Lung (tissue), 12 donors: ENCODE data around the gene ZNF165. TPM values are rescaled to one million over a fixed set of nuclear protein-coding genes. Genes with fewer than 3 reads are reported as not detected.
A peak's percentile ranks its signal among the peaks of the same experiment; 100 is the strongest.

Source experiments
- ATAC-seq: fragments of 200-7000 bp; cut with Tn5 transposase; one replicate; pipeline ENCODE4 v1.9.1; 2020; ENCODE audit warnings: moderate number of reproducible peaks; ENCODE audit not compliant: insufficient read depth, low FRiP score
- DNase-seq, 3 donors: peaks; one replicate each; pipeline ENCODE4 v3.0.0-alpha.2; 2013 to 2017
- H3K27ac ChIP-seq, 2 donors: one replicate each; pipeline ENCODE4 v1.5.1; 2013; ENCODE audit warnings: mild to moderate bottlenecking in 2 of 2, moderate library complexity in 2 of 2, control low read depth in 1 of 2, inconsistent platforms in 1 of 2, low read depth in 1 of 2, low read length in 1 of 2
- H3K27me3 ChIP-seq, 3 donors: one replicate each; pipeline ENCODE4 v1.5.1; 2013; ENCODE audit warnings: low read length in 2 of 3; ENCODE audit not compliant: control insufficient read depth in 3 of 3, insufficient read depth in 3 of 3
- H3K36me3 ChIP-seq, 4 donors: one replicate each; pipeline ENCODE4 v1.5.1; 2013; ENCODE audit warnings: low read length in 4 of 4, mild to moderate bottlenecking in 1 of 4, moderate library complexity in 1 of 4; ENCODE audit not compliant: control insufficient read depth in 4 of 4, insufficient read depth in 4 of 4
- H3K4me1 ChIP-seq, 5 donors: one replicate each; pipeline ENCODE4 v1.5.1; 2013; ENCODE audit warnings: low read length in 5 of 5, mild to moderate bottlenecking in 2 of 5, moderate library complexity in 1 of 5; ENCODE audit not compliant: control insufficient read depth in 5 of 5, insufficient read depth in 5 of 5
- H3K4me3 ChIP-seq: one replicate; pipeline ENCODE4 v1.5.1; 2013; ENCODE audit warnings: mild to moderate bottlenecking, control low read depth, moderate library complexity
- H3K9ac ChIP-seq, 2 donors: one replicate each; pipeline ENCODE4 v1.5.1; 2013; ENCODE audit warnings: low read length in 2 of 2, control low read depth in 1 of 2; ENCODE audit not compliant: insufficient read depth in 1 of 2
- H3K9me3 ChIP-seq, 4 donors: one replicate each; pipeline ENCODE4 v1.5.1; 2013; ENCODE audit warnings: low read length in 3 of 4, mild to moderate bottlenecking in 1 of 4, moderate library complexity in 1 of 4; ENCODE audit not compliant: control insufficient read depth in 4 of 4, insufficient read depth in 3 of 4
- WGBS, 2 donors: extraction: QIAGEN DNeasy Blood & Tissue Kit; methylation state at CpG; one replicate each; pipeline ENCODE4 v1.1.7; 2013; 5-methylcytosine and 5-hydroxymethylcytosine counted together
- polyA plus RNA-seq, 2 donors: library from polyadenylated mRNA; stranded (reverse); fragments of 200-250 nt; gene quantifications; one replicate each; pipeline ENCODE4 v1.2.1, GENCODE V29; 2013
- total RNA-seq, 2 donors: library from RNA; depleted of rRNA in 1 of 2; stranded (reverse); fragments of >200 nt in 1 of 2; gene quantifications; one replicate each; pipeline ENCODE4 v1.2.1, GENCODE V29; 2014 to 2021
- TF ChIP-seq, protein P1 (sequence below): IDR thresholded peaks from 2 replicates; pipeline ENCODE4 v1.5.1; 2012; ENCODE audit warnings: mild to moderate bottlenecking; ENCODE audit errors: control extremely low read depth, extremely low read depth
- donor health status: control.
- donor health status: control.
- donor health status: Bipolar disorder and iron deficiency.
- donor health status: healthy.
- donor health status: DM: yes; HTN: yes; CAD: no.

Gene ZNF165
- total and polyA plus RNA-seq, 4 donors: 2.1 to 5.2 (median 3.3) TPM

DNA sequence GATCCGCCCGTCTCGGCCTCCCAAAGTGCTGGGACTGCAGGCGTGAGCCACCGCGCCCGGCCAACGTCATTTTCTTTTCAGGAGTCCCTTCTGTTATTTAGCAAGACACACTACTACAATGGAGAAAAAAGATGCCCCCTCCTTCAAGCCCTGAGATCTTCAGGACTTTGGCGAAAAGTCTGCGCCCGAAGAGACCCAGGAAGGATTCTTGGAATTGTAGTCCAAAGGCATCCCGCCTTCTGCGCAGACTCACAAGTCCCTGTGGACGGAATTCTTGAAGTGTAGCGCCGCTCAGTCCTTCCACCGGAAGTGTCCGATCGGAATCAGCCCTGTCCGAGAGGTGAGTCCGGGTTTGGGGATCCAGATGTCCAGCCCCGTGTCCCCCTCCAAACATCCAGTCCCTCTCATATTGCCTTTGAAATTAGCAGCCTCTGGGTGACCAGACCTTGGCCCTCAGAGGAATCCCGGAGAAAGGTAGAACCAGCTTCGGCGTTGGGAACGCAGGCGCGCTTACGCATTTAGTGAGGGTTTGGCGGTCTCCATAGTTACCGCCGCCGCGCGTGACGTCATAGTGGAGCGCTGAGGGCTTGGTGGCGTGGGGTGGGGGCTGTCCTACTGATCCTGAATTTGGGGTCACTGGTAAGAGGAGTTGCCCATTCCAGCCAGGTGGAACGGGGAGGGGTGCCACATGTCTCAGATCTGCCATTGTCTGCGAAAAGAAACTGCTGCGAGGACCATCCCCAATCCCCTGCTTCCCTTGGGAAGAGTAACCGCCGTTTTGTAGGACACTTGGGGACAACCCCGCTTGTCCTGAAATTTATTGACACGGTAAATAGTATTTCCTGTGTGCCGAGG is 490 bp downstream of the ZNF165 start:
- ATAC-seq: peak; percentile 96

DNA sequence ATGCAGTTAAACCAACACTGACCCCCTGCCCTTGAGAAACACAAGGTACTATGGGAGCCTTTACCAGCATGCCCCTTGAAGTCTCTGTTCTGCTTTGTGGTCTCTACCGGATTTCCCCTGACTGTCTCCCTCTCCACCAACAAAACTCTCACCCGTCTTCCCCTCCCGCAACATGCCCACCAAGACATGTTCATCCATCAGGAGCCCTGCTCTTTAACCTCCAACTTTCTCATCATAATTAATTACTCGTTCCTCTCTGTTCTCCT is 1.1 kb downstream of the ZNF165 start:
- H3K9me3 ChIP-seq: no peaks in the 10 kb centered on the region
- TF ChIP-seq, protein P1, sequence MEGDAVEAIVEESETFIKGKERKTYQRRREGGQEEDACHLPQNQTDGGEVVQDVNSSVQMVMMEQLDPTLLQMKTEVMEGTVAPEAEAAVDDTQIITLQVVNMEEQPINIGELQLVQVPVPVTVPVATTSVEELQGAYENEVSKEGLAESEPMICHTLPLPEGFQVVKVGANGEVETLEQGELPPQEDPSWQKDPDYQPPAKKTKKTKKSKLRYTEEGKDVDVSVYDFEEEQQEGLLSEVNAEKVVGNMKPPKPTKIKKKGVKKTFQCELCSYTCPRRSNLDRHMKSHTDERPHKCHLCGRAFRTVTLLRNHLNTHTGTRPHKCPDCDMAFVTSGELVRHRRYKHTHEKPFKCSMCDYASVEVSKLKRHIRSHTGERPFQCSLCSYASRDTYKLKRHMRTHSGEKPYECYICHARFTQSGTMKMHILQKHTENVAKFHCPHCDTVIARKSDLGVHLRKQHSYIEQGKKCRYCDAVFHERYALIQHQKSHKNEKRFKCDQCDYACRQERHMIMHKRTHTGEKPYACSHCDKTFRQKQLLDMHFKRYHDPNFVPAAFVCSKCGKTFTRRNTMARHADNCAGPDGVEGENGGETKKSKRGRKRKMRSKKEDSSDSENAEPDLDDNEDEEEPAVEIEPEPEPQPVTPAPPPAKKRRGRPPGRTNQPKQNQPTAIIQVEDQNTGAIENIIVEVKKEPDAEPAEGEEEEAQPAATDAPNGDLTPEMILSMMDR: no peak
- H3K27me3 ChIP-seq: no peaks in the 10 kb centered on the region
- DNase-seq (no peak), ATAC-seq (no peak)
- peaks cover 0 to 6% (median 0%) of the 10 kb centered on the region in 5 donors for H3K4me1 ChIP-seq
- H3K36me3 ChIP-seq: peaks cover 0 to 4% (median 1%) of the 10 kb centered on the region in 4 donors
- H3K4me3 ChIP-seq: peak overlapping the region; percentile 57
- 8 to 9% methylated on average over 4 of the region's 4 CpGs for WGBS, 2 donors
- peak overlapping the region; percentile 89 to 95 for H3K27ac ChIP-seq
- H3K9ac ChIP-seq: peak overlapping the region; percentile 89 to 96

More for the DNA sequence above, 490 bp downstream of the ZNF165 start:
- H3K9ac ChIP-seq: peak overlapping the region; percentile 89 to 96
- TF ChIP-seq, protein P1: no peak
- no peaks in the 10 kb centered on the region for H3K9me3 ChIP-seq
- H3K27me3 ChIP-seq: no peaks in the 10 kb centered on the region
- DNase-seq: peak; percentile 97 to 99 (median 99)
- peak overlapping the region; percentile 89 to 95 for H3K27ac ChIP-seq
- H3K4me3 ChIP-seq: peak overlapping the region; percentile 57
- H3K36me3 ChIP-seq: peaks cover 0 to 4% (median 0%) of the 10 kb centered on the region in 4 donors
- peaks cover 0 to 6% (median 0%) of the 10 kb centered on the region in 5 donors for H3K4me1 ChIP-seq
- 0 to 1% methylated on average over 46 of the region's 46 CpGs for WGBS, 2 donors

DNA sequence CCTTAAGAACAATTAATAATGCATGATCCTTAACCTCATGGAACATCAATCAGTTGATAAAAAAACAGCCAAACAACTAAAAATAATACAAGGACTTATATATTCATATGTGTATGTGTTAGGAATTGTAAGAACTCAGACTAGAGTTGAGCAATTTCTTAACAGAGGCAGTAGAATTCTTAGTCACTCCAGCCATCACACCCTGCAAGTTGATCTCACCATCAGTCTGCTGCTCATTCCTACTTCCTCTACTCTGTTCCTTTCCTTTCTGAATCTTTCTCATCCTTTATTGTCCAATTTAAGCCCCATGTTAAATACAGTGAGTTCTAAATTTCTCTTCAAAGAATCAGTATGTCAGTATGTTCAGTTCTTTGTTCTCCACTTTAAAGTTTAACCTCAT is 2.6 kb downstream of the ZNF165 start:
- no peak for DNase-seq
- H3K9ac ChIP-seq: no peak overlapping the region
- no peaks in the 10 kb centered on the region for H3K27me3 ChIP-seq
- H3K4me1 ChIP-seq: peaks cover 0 to 6% (median 0%) of the 10 kb centered on the region in 5 donors
- H3K4me3 ChIP-seq: no peak overlapping the region
- H3K27ac ChIP-seq: no peak overlapping the region
- ATAC-seq: no peak
- TF ChIP-seq, protein P1: no peak
- H3K36me3 ChIP-seq: peaks cover 0 to 4% (median 1%) of the 10 kb centered on the region in 4 donors
- H3K9me3 ChIP-seq: no peaks in the 10 kb centered on the region

DNA sequence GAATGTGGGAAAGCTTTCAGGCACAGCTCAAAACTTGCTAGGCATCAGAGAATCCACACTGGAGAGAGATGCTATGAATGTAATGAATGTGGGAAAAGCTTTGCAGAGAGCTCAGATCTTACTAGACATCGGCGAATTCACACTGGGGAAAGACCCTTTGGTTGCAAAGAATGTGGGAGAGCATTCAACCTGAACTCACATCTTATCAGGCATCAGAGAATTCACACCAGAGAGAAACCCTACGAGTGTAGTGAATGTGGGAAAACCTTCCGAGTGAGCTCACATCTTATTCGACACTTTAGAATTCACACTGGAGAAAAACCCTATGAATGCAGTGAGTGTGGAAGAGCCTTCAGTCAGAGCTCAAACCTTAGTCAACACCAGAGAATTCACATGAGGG is 8.7 kb downstream of the ZNF165 start:
- no peak for ATAC-seq
- H3K36me3 ChIP-seq: peaks cover 0 to 8% (median 5%) of the 10 kb centered on the region in 4 donors
- WGBS, 2 donors: 94 to 98% methylated on average over 5 of the region's 5 CpGs

More for the DNA sequence above, 8.7 kb downstream of the ZNF165 start:
- H3K4me1 ChIP-seq: no peaks in the 10 kb centered on the region
- peaks cover 0 to 12% (median 4%) of the 10 kb centered on the region in 4 donors for H3K9me3 ChIP-seq
- no peak overlapping the region for H3K4me3 ChIP-seq
- TF ChIP-seq, protein P1: no peak
- no peaks in the 10 kb centered on the region for H3K27me3 ChIP-seq
- no peak overlapping the region for H3K9ac ChIP-seq
- no peak for DNase-seq
- H3K27ac ChIP-seq: no peak overlapping the region
